Heart left ventricle (tissue), 13 donors: ENCODE data around the gene ACP7.

Source experiments
- CTCF ChIP-seq, 12 donors: fragments of 200-600 bp; sonication (generic) in 4 of 12; IDR thresholded peaks; one replicate each; pipeline versions ENCODE4 v1.5.0 to v1.8.0; 2018 to 2022; ENCODE audit warnings: antibody characterized with exemption in 12 of 12, mild to moderate bottlenecking in 5 of 12
- POLR2A ChIP-seq, 2 donors: fragments of 450-650 bp; IDR thresholded peaks; one replicate each; pipeline ENCODE4 v1.6.1; 2017; ENCODE audit warnings: antibody characterized with exemption in 2 of 2, mild to moderate bottlenecking in 2 of 2, moderate library complexity in 2 of 2
- donor health status: ischemic (EF 13 %, LVEDD 7.1; RV severe dilation, severe dysfunction).
- donor health status: DM: no; HTN: yes; CAD: no.
- donor health status: DM: no; HTN: no; CAD: no.
- donor health status: ischemic (EF 25% LVEDD 6.9; RV normal size, moderate dysfunction).
- donor health status: ischemic (EF 25% LVEDD 5.7; RV mildly dilated, moderate dysfunction).
- donor health status: ischemic (EF 35%, LVEDD 5.7; RV mildly dilated, moderate dysfunction).
- donor health status: nonischemic (EF 11% LVEDD 7.7; RV severe dilation, severe dysfunction).
- donor health status: DM: yes; HTN: yes; CAD: no.
- donor health status: PGD.
- donor health status: ischemic (EF 29% LVEDD 5.4; RV normal size, mild dysfunction).
- donor health status: nonischemic (EF 23%, LVEDD 6.1; RV moderate dilation, normal function).

GRCh38 chr19:39074205-39074692, 9.9 kb upstream of the ACP7 start:
- TF ChIP-seq POLR2A (IDR thresholded peaks at IDR 0.05): no peak
- TF ChIP-seq CTCF (IDR thresholded peaks at IDR 0.05): no peak
